IMR-90 (cell line): ENCODE results near the gene CXADR. TPM values are rescaled to one million over a fixed set of nuclear protein-coding genes. Genes with fewer than 3 reads are reported as not detected.

Source experiments
- ATAC-seq: fragments of 200-7000 bp; cut with Tn5 transposase; 2 replicates; pipeline ENCODE4 v1.9.1; 2020; ENCODE audit warnings: low read depth, mild to moderate bottlenecking, moderate library complexity
- BruUV-seq: library from RNA; stranded (reverse); fragments of 400-500 nt; replicated peaks from 2 replicates; lab custom pipeline; 2021; lab: Mats Ljungman, UMichigan
- CTCF ChIA-PET: fragments of 300-600 bp; formaldehyde crosslinking; extraction: SDS; loops from one replicate; lab custom pipeline; 2021; ENCODE audit warnings: antibody characterized with exemption; lab: Yijun Ruan, JAX
- POLR2A ChIA-PET: fragments of 300-600 bp; sonication (Branson Sonifier 250); formaldehyde crosslinking; loops from one replicate; lab custom pipeline; 2022; ENCODE audit warnings: antibody characterized with exemption; ENCODE audit not compliant: unreplicated experiment; lab: Charles Lee
- DNase-seq: peaks from one replicate; pipeline ENCODE4 v3.0.0; 2013
- H2AFZ ChIP-seq: replicated peaks from 2 replicates; pipeline ENCODE3; 2013; ENCODE audit warnings: low read length, mild to moderate bottlenecking; ENCODE audit not compliant: poor library complexity
- H2AK5ac ChIP-seq: 2 replicates; pipeline ENCODE4 v1.6.1; 2013; ENCODE audit warnings: low read depth, low read length, inconsistent platforms
- H2AK9ac ChIP-seq: replicated peaks from 2 replicates; pipeline ENCODE3; 2013; ENCODE audit warnings: mild to moderate bottlenecking, low read depth, low read length, moderate library complexity; ENCODE audit not compliant: poor library complexity
- H2BK120ac ChIP-seq: 2 replicates; pipeline ENCODE4 v1.6.1; 2013; ENCODE audit warnings: low read depth, low read length, inconsistent platforms
- H2BK15ac ChIP-seq: 3 replicates; pipeline ENCODE4 v1.6.1; 2013; ENCODE audit warnings: low read depth, low read length, inconsistent platforms
- H2BK20ac ChIP-seq: 2 replicates; pipeline ENCODE4 v1.6.1; 2013; ENCODE audit warnings: low read depth, mild to moderate bottlenecking, inconsistent platforms, low read length, moderate library complexity
- H2BK5ac ChIP-seq: 2 replicates; pipeline ENCODE4 v1.6.1; 2013; ENCODE audit warnings: mild to moderate bottlenecking, low read depth, low read length, inconsistent platforms; ENCODE audit not compliant: poor library complexity, severe bottlenecking
- H3K14ac ChIP-seq: replicated peaks from 2 replicates; pipeline ENCODE4 v1.6.1; 2013; ENCODE audit warnings: low read depth, low read length, inconsistent platforms
- H3K18ac ChIP-seq: 2 replicates; pipeline ENCODE4 v1.6.1; 2013; ENCODE audit warnings: low read depth, low read length, control low read depth
- H3K23ac ChIP-seq: 2 replicates; pipeline ENCODE4 v1.6.1; 2013; ENCODE audit warnings: low read depth, low read length, inconsistent platforms
- H3K27ac ChIP-seq: 2 replicates; pipeline ENCODE4 v1.5.1; 2013; ENCODE audit warnings: mild to moderate bottlenecking, control low read depth, low read length; ENCODE audit not compliant: insufficient read depth
- H3K27me3 ChIP-seq: 2 replicates; pipeline ENCODE4 v1.6.1; 2013; ENCODE audit warnings: low read length; ENCODE audit not compliant: control insufficient read depth, insufficient read depth
- H3K36me3 ChIP-seq: 2 replicates; pipeline ENCODE4 v1.6.1; 2013; ENCODE audit warnings: low read length, mixed read lengths; ENCODE audit not compliant: control insufficient read depth, insufficient read depth
- H3K4ac ChIP-seq: 2 replicates; pipeline ENCODE4 v1.6.1; 2013; ENCODE audit warnings: low read depth, low read length, inconsistent platforms
- H3K4me1 ChIP-seq: 2 replicates; pipeline ENCODE4 v1.6.1; 2013; ENCODE audit warnings: low read length, mixed read lengths; ENCODE audit not compliant: control insufficient read depth, insufficient read depth
- H3K4me2 ChIP-seq: 2 replicates; pipeline ENCODE4 v1.6.1; 2013; ENCODE audit warnings: low read depth, mild to moderate bottlenecking, control low read depth, low read length, moderate library complexity
- H3K4me3 ChIP-seq: 2 replicates; pipeline ENCODE4 v1.5.1; 2013; ENCODE audit warnings: low read depth, mild to moderate bottlenecking, control low read depth, low read length, moderate library complexity; ENCODE audit not compliant: insufficient read depth
- H3K56ac ChIP-seq: 2 replicates; pipeline ENCODE4 v1.6.1; 2013; ENCODE audit warnings: low read length, inconsistent platforms; ENCODE audit not compliant: insufficient read depth; ENCODE audit errors: extremely low read depth
- H3K79me1 ChIP-seq, 2 experiments: 2 replicates each; pipeline ENCODE4 v1.6.1; 2013; ENCODE audit warnings: low read length in 2 of 2, inconsistent platforms in 1 of 2, low read depth in 1 of 2
- H3K9ac ChIP-seq: 2 replicates; pipeline ENCODE4 v1.6.1; 2013; ENCODE audit warnings: low read depth, low read length, control low read depth
- H3K9me1 ChIP-seq: 2 replicates; pipeline ENCODE4 v1.6.1; 2013; ENCODE audit warnings: low read length, inconsistent platforms; ENCODE audit not compliant: insufficient read depth
- H3K9me3 ChIP-seq: 2 replicates; pipeline ENCODE4 v1.6.1; 2013; ENCODE audit warnings: low read length; ENCODE audit not compliant: control insufficient read depth, insufficient read depth
- H4K20me1 ChIP-seq: 2 replicates; pipeline ENCODE4 v1.6.1; 2013; ENCODE audit warnings: low read length, inconsistent platforms; ENCODE audit not compliant: insufficient read depth
- H4K5ac ChIP-seq: 2 replicates; pipeline ENCODE4 v1.6.1; 2013; ENCODE audit warnings: mild to moderate bottlenecking, low read depth, low read length, control low read depth
- H4K8ac ChIP-seq, 2 experiments: 2 replicates each; pipeline ENCODE4 v1.6.1; 2013; ENCODE audit warnings: low read depth in 2 of 2, low read length in 2 of 2, control low read depth in 1 of 2, inconsistent platforms in 1 of 2
- H4K91ac ChIP-seq: 2 replicates; pipeline ENCODE4 v1.6.1; 2013; ENCODE audit warnings: low read depth, low read length, inconsistent platforms; ENCODE audit not compliant: insufficient read depth
- CEBPB ChIP-seq: IDR thresholded peaks from 2 replicates; pipeline ENCODE4 v1.6.1; 2012; ENCODE audit warnings: low read depth, low read length, improper control_type of control experiment
- CHD1 ChIP-seq: IDR thresholded peaks from 2 replicates; pipeline ENCODE4 v1.6.1; 2012; ENCODE audit warnings: low read depth, low read length, improper control_type of control experiment
- MXI1 ChIP-seq: IDR thresholded peaks from 2 replicates; pipeline ENCODE4 v1.6.1; 2012; ENCODE audit warnings: low read depth, mild to moderate bottlenecking, low read length, moderate library complexity, borderline replicate concordance
- POLR2A ChIP-seq: IDR thresholded peaks from 2 replicates; pipeline ENCODE4 v1.6.1; 2012; ENCODE audit warnings: mild to moderate bottlenecking, low read depth, low read length
- WGBS, 2 experiments: methylation state at CpG; one replicate each; pipeline versions ENCODE4 v1.1.5 to v1.1.7; 2013; ENCODE audit warnings: missing lambda C conversion rate in 2 of 2; ENCODE audit not compliant: insufficient read length in 1 of 2; ENCODE audit errors: extremely low coverage in 2 of 2; 5-methylcytosine and 5-hydroxymethylcytosine counted together
- dilution Hi-C: fragments of 300-500 bp; cut with HindIII; formaldehyde crosslinking; loops from one replicate; pipeline ENCODE4 v1.14.3; 2018; ENCODE audit warnings: low sequenced_read_pairs; ENCODE audit not compliant: unreplicated experiment
- in situ Hi-C: fragments of 300-500 bp; cut with MboI; formaldehyde crosslinking; loops from 3 replicates; pipeline ENCODE4 v1.14.3; 2019; ENCODE audit warnings: low sequenced_read_pairs, inconsistent platforms, mixed read lengths
- intact Hi-C: fragments of 100-400 bp; cut with micrococcal nuclease; formaldehyde crosslinking; loops from 2 replicates; pipeline ENCODE4 v1.10.0; 2022
- polyA plus RNA-seq, 3 experiments: library from polyadenylated mRNA; depleted of rRNA; stranded (reverse); fragments of >200 nt; gene quantifications; 2 replicates each; pipeline ENCODE4 v1.2.3, GENCODE V29; 2012; ENCODE audit warnings: low replicate concordance in 1 of 3
- total RNA-seq: library from RNA; depleted of rRNA; stranded (reverse); fragments of >200 nt; gene quantifications from 2 replicates; pipeline ENCODE4 v1.2.3, GENCODE V29; 2012
- TF ChIP-seq, protein P1 (sequence below): fragments of 150-350 bp; IDR thresholded peaks from 2 replicates; pipeline ENCODE4 v1.6.1; 2017; ENCODE audit warnings: mild to moderate bottlenecking, antibody characterized with exemption, low read length, low read depth

The CXADR gene
- total and polyA plus RNA-seq, 2 of the 4 experiments (the other 2 are of a cell fraction): 0.21 to 1.1 TPM

DNA sequence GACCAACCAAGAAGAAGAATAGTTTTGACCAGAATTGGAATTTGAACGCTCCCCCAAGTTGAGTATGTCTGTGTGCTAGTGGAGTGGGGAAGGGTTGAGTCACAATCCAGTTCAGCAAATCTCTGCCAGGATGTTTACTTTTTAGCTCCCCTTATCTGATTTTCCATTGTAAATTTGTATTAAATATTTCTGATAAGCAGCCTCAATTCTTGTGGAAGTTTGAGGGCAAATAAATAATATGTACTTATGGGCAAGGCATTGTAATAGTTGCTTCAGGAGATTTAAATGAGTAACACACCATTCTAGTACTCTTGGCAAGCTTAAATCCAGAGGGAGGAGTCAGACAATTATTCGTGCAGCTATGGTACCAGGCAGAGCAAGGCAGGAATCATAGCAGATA lies 14.4 kb downstream of the CXADR start:
- H2BK15ac ChIP-seq: no peak overlapping the region
- no peak overlapping the region for H4K5ac ChIP-seq
- no CpG with 5 or more reads among the region's 2 CpGs for WGBS, 2 experiments
- H3K4me2 ChIP-seq: no peak overlapping the region
- H2BK20ac ChIP-seq: no peak overlapping the region
- H2AK5ac ChIP-seq: no peak overlapping the region
- H3K9me3 ChIP-seq: no peaks in the 10 kb centered on the region
- H3K4me3 ChIP-seq: no peak overlapping the region
- TF ChIP-seq POLR2A (no peak), MXI1 (no peak), CEBPB (no peak), CHD1 (no peak)
- TF ChIP-seq, protein P1, sequence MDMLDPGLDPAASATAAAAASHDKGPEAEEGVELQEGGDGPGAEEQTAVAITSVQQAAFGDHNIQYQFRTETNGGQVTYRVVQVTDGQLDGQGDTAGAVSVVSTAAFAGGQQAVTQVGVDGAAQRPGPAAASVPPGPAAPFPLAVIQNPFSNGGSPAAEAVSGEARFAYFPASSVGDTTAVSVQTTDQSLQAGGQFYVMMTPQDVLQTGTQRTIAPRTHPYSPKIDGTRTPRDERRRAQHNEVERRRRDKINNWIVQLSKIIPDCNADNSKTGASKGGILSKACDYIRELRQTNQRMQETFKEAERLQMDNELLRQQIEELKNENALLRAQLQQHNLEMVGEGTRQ: no peak
- no peaks in the 10 kb centered on the region; the same call in 1 of the 2 replicates for H3K27me3 ChIP-seq
- H3K79me1 ChIP-seq: no peaks in the 10 kb centered on the region
- no peaks in the 10 kb centered on the region for H3K9me1 ChIP-seq
- intact Hi-C loops (no loop called here), in situ Hi-C loops (no loop called here), dilution Hi-C loops (no loop called here)
- ChIA-PET POLR2A (no interaction called here), CTCF (no interaction called here)
- no peak overlapping the region for H3K4ac ChIP-seq
- H3K56ac ChIP-seq: no peak overlapping the region
- BruUV-seq: no TSS peak
- no peak overlapping the region for H4K91ac ChIP-seq
- H2AFZ ChIP-seq: no peak overlapping the region
- H4K8ac ChIP-seq: no peak overlapping the region
- no peaks in the 10 kb centered on the region for H4K20me1 ChIP-seq
- H3K14ac ChIP-seq: no peak overlapping the region
- H3K18ac ChIP-seq: no peak overlapping the region
- no peak overlapping the region for H2BK120ac ChIP-seq
- H3K27ac ChIP-seq: no peak overlapping the region
- no peak overlapping the region for H3K23ac ChIP-seq
- H3K9ac ChIP-seq: no peak overlapping the region
- H3K4me1 ChIP-seq: no peaks in the 10 kb centered on the region
- H3K36me3 ChIP-seq: no peaks in the 10 kb centered on the region
- H2BK5ac ChIP-seq: no peak overlapping the region
- DNase-seq: peak; percentile 41
- peak; percentile 46; the same call in 1 of the 2 replicates for ATAC-seq
- H2AK9ac ChIP-seq: no peak overlapping the region
